ENCODE data around the gene TXNRD1. TPM values are rescaled to one million over a fixed set of nuclear protein-coding genes. Genes with fewer than 3 reads are reported as not detected.

The TXNRD1 gene
- total RNA-seq, 1 donor from 2014 or later, result 102 TPM

- no peak for DNase-seq (ENCODE audit: low spot score in 2 of 2)
- no peak for FAIRE-seq
Observed at GRCh38 chr12:104295954-104296353, 80.4 kb downstream of the TXNRD1 start.

- FAIRE-seq, result no peak
Observed at GRCh38 chr12:104296718-104297117, 81.1 kb downstream of the TXNRD1 start.

DNA sequence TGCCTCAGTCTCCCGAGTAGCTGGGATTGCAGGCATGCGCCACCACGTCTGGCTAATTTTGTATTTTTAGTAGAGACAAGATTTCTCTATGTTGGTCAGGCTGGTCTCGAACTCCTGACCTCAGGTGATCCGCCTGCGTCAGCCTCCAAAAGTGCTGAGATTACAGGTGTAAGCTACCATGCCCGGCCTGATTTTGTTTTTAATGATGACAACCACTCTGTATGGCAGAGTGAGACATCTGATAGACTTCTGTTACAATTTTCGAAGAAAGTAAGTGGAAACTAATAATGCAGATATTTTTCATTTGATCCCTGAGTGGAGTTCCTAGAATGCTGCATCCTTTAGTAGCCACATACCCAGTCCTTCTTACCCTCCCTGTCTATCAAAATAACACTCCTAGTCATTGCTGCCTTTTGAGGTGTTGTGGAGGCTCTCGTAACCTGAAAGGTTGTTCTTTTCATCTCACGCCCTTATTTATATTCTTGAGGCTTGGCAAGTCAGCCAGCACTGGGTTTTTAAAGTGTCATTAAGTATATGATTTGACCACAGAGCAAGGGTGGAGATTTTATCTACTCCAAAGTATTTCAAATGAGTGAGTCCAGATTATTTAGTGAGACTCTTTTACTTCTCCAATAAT lies 82.0 kb downstream of the TXNRD1 start:
- DNase-seq (ENCODE audit: low spot score in 2 of 2) (no peak), FAIRE-seq (no peak)

More at GRCh38 chr12:104296718-104297117, 81.1 kb downstream of the TXNRD1 start:
- no peak for DNase-seq (ENCODE audit: low spot score in 2 of 2)

- no peak for FAIRE-seq
Observed at GRCh38 chr12:104299842-104300481, 84.4 kb downstream of the TXNRD1 start.

DNA sequence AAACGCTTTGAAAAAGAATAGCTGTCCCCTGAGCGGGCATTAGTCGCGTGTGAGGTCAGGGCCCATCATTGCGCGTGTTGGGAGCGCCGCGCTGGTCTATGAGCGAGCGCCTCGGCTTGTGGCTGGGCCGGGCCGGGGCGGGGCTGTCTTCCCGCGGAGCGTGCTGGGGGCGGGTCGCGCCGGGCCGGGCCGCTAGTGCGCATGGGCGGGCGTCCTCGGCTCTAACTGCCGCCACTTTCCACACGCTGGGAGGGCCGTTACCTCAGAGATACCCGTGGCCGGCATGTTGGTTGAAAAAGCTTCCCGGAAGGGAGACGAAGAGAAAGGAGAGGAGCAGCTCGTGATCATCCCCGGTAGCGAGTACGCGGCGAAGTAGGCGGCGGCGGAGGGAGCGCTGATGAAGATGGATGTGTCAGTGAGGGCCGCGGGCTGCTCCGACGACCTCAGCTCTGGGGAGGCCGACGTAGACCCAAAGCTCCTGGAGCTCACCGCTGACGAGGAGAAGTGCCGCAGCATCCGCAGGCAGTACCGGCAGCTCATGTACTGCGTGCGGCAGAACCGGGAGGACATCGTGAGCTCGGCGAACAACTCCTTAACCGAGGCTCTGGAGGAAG lies 88.1 kb downstream of the TXNRD1 start, which contains the start of gene EID3:
Gene EID3 (plus strand): TSS at position 202 of the 614 bp plus-strand sequence. CDS start 196 bp downstream, at position 398.
- no peak for FAIRE-seq
- peak; percentile 80 to 87 for DNase-seq (ENCODE audit: low spot score in 2 of 2)

More at GRCh38 chr12:104299842-104300481, 84.4 kb downstream of the TXNRD1 start:
- DNase-seq (ENCODE audit: low spot score in 2 of 2), result no peak

DNA sequence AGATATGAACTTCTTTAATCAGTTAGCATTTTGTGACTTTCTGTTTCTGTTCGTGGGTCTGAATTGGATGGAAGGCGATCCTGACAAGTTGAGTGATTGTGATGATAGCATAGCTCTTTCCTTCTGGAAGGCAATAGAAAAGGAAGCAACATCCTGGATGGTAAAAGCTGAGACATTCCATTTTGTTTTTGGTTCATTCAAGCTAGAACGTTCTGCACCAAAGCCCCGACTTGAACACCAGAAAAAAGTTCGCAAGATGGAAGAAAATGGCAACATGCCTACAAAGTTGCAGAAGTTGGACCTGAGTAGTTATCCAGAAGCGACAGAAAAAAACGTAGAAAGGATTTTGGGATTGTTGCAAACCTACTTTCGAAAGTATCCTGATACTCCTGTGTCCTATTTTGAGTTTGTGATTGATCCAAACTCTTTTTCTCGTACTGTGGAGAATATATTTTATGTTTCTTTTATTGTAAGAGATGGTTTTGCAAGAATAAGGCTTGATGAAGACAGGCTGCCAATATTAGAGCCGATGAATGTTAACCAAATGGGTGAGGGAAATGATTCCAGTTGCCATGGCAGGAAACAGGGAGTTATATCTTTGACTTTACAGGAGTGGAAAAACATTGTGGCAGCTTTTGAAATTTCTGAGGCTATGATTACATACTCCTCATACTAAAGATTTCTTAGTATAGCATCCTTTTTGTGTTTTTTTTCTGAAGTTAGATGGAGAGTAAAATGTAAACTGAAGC lies 88.9 kb downstream of the TXNRD1 start:
- FAIRE-seq, result no peak

DNA sequence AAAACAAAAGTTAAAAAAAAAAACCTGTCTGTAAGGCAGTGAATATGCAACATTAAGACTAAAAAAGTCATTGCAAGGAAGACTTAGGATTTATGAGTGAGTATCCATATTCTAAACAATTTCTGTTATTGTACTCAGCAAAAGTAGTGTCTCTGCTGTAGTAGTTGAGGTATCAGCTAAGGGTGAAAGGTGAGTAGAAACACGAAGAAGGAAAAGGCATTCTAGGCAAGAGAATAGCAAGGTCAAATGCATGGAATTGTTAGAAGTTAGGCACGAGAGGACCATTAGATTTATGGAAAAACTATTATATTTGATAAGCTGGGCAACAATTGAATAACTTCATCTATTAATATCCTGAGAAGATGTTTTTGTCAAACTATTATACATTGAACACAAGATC lies 89.8 kb downstream of the TXNRD1 start:
- DNase-seq (ENCODE audit: low spot score in 2 of 2) (no peak), FAIRE-seq (no peak)

More for the DNA sequence above, 88.9 kb downstream of the TXNRD1 start:
- DNase-seq (ENCODE audit: low spot score in 2 of 2), result no peak

GRCh38 chr12:104306376-104306775 lies 90.8 kb downstream of the TXNRD1 start:
- DNase-seq (ENCODE audit: low spot score in 2 of 2), result no peak
- no peak for FAIRE-seq

GRCh38 chr12:104306943-104307654 lies 91.5 kb downstream of the TXNRD1 start:
- DNase-seq (ENCODE audit: low spot score in 2 of 2), result no peak
- no peak for FAIRE-seq

- FAIRE-seq, result no peak
- DNase-seq (ENCODE audit: low spot score in 2 of 2), result no peak
Observed at GRCh38 chr12:104307655-104308000, 92.0 kb downstream of the TXNRD1 start.

- DNase-seq (ENCODE audit: low spot score in 2 of 2) (no peak), FAIRE-seq (no peak)
Observed at GRCh38 chr12:104309446-104309993, 93.9 kb downstream of the TXNRD1 start.

GRCh38 chr12:104310751-104311633 lies 95.4 kb downstream of the TXNRD1 start:
- no peak for FAIRE-seq
- no peak for DNase-seq (ENCODE audit: low spot score in 2 of 2)

GRCh38 chr12:104312202-104312601 lies 96.6 kb downstream of the TXNRD1 start:
- no peak for FAIRE-seq
- no peak for DNase-seq (ENCODE audit: low spot score in 2 of 2)

- FAIRE-seq, result no peak
Observed at GRCh38 chr12:104312654-104313053, 97.1 kb downstream of the TXNRD1 start.

GRCh38 chr12:104313568-104314241 lies 98.1 kb downstream of the TXNRD1 start:
- FAIRE-seq (no peak), DNase-seq (ENCODE audit: low spot score in 2 of 2) (no peak)

More at GRCh38 chr12:104312654-104313053, 97.1 kb downstream of the TXNRD1 start:
- DNase-seq (ENCODE audit: low spot score in 2 of 2), result no peak

- FAIRE-seq (no peak), DNase-seq (ENCODE audit: low spot score in 2 of 2) (no peak)
Observed at GRCh38 chr12:104314242-104314614, 98.6 kb downstream of the TXNRD1 start.

DNA sequence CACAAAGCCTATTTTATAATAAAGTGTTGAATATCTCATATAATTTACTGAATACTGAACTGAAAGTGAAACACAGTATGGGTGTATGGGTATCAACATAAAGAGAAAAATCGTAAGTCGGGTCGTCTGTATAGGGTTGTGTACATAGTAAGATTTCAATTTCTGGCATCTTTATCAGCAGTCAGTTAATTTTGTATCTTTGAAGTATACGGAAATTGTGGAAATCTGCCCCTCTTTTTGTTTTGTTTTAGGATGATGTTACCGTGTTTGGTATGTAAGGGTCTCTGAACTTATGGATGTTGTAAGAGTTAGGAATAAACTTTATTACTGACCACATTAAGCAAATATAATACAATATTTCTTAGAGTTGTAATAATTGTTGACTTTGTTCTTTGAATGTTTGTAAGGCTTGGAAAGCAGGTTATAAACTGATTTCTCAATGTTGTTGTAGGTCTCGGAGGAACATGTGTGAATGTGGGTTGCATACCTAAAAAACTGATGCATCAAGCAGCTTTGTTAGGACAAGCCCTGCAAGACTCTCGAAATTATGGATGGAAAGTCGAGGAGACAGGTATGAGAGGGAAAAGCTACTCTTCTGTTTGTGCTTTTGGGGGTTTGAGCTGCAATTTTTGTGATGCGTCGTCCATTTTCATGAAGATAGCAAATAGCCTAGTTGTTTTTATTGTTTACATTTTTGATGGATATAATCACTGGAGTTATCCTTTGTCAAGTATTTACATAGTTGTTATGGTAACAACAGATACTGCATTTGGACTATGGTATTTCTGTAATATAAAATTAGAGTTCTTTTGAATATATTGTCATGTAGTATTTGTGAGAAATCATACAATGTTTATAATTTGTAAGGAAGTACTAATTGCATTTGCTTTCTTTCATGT lies 100.0 kb downstream of the TXNRD1 start:
- no peak for FAIRE-seq
- no peak for DNase-seq (ENCODE audit: low spot score in 2 of 2)

All from frontal cortex (tissue), 4 donors.